CD4-positive, alpha-beta T cell treated with Interferon alpha-2 for 1 hour (primary cell): ENCODE results near the gene ADCY2.
"Not testable (repeated sequence)": the region's sequence is repeated elsewhere in the genome, so short reads cannot be mapped to it uniquely, and the experiment has no call there.

Experiments used
- DNase-seq, 2 donors: peaks; one replicate each; pipeline ENCODE4 v3.0.0-alpha.2; 2020 to 2022

The ADCY2 gene

GRCh38 chr5:7396713-7397454 is 946 bp downstream of the ADCY2 start:
- DNase-seq: no peak

GRCh38 chr5:7397937-7398336 is 2.0 kb downstream of the ADCY2 start:
- no peak for DNase-seq

GRCh38 chr5:7398596-7399280 is 2.8 kb downstream of the ADCY2 start:
- no peak for DNase-seq

- no peak for DNase-seq
Observed at GRCh38 chr5:7405277-7405676, 9.3 kb downstream of the ADCY2 start.

GRCh38 chr5:7410936-7411511 is 15.1 kb downstream of the ADCY2 start:
- no peak for DNase-seq

GRCh38 chr5:7412409-7412808 is 16.5 kb downstream of the ADCY2 start:
- DNase-seq: no peak

- no peak for DNase-seq
Observed at GRCh38 chr5:7415123-7415522, 19.2 kb downstream of the ADCY2 start.

GRCh38 chr5:7415587-7416535 is 19.9 kb downstream of the ADCY2 start:
- DNase-seq: no peak

- DNase-seq: no peak
Observed at GRCh38 chr5:7418276-7418675, 22.3 kb downstream of the ADCY2 start.

GRCh38 chr5:7419367-7419766 is 23.4 kb downstream of the ADCY2 start:
- no peak for DNase-seq

GRCh38 chr5:7419846-7420245 is 23.9 kb downstream of the ADCY2 start:
- no peak for DNase-seq

- DNase-seq: no peak
Observed at GRCh38 chr5:7420510-7421280, 24.8 kb downstream of the ADCY2 start.

GRCh38 chr5:7422316-7423106 is 26.6 kb downstream of the ADCY2 start:
- no peak for DNase-seq

GRCh38 chr5:7423231-7423630 is 27.3 kb downstream of the ADCY2 start:
- DNase-seq: not testable (repeated sequence)

- DNase-seq: no peak
Observed at GRCh38 chr5:7425830-7426229, 29.9 kb downstream of the ADCY2 start.

- no peak for DNase-seq
Observed at GRCh38 chr5:7426284-7426683, 30.3 kb downstream of the ADCY2 start.

GRCh38 chr5:7434914-7435313 is 39.0 kb downstream of the ADCY2 start:
- no peak for DNase-seq

- DNase-seq: no peak
Observed at GRCh38 chr5:7435503-7435902, 39.6 kb downstream of the ADCY2 start.

- no peak for DNase-seq
Observed at GRCh38 chr5:7436521-7436920, 40.6 kb downstream of the ADCY2 start.

GRCh38 chr5:7437836-7438235 is 41.9 kb downstream of the ADCY2 start:
- DNase-seq: no peak

GRCh38 chr5:7445068-7445467 is 49.1 kb downstream of the ADCY2 start:
- no peak for DNase-seq
